Stimulated activated naive CD8-positive, alpha-beta T cell treated with anti-CD3 and anti-CD28 coated beads, Interleukin-15, amount 100 ng/mL, for 72 hours (primary cell): ENCODE results near the gene ABCA3.

ENCODE experiments used
- ATAC-seq: fragments of 150-1000 bp; cut with Tn5 transposase; 2 replicates; pipeline ENCODE4 v1.10.0; 2021; ENCODE audit warnings: mild to moderate bottlenecking, moderate library complexity
- DNase-seq, 2 donors: peaks; one replicate each; pipeline ENCODE4 v3.0.0; 2021 to 2022
- H3K27ac Mint-ChIP-seq, 2 donors: one replicate each; pipeline ENCODE4 v1.8.0; 2022; ENCODE audit warnings: mild to moderate bottlenecking in 2 of 2, mixed read lengths in 2 of 2, moderate library complexity in 2 of 2
- H3K27me3 Mint-ChIP-seq: one replicate; pipeline ENCODE4 v1.8.0; 2022; ENCODE audit warnings: mixed read lengths
- H3K4me1 Mint-ChIP-seq: one replicate; pipeline ENCODE4 v1.8.0; 2022; ENCODE audit warnings: mild to moderate bottlenecking, mixed read lengths
- H3K4me3 Mint-ChIP-seq, 2 donors: one replicate each; pipeline ENCODE4 v1.8.0; 2022; ENCODE audit warnings: mild to moderate bottlenecking in 2 of 2, mixed read lengths in 2 of 2, moderate library complexity in 1 of 2
- H3K9me3 Mint-ChIP-seq, 2 donors: one replicate each; pipeline ENCODE4 v1.8.0; 2022; ENCODE audit warnings: mixed read lengths in 2 of 2

ABCA3 gene

DNA sequence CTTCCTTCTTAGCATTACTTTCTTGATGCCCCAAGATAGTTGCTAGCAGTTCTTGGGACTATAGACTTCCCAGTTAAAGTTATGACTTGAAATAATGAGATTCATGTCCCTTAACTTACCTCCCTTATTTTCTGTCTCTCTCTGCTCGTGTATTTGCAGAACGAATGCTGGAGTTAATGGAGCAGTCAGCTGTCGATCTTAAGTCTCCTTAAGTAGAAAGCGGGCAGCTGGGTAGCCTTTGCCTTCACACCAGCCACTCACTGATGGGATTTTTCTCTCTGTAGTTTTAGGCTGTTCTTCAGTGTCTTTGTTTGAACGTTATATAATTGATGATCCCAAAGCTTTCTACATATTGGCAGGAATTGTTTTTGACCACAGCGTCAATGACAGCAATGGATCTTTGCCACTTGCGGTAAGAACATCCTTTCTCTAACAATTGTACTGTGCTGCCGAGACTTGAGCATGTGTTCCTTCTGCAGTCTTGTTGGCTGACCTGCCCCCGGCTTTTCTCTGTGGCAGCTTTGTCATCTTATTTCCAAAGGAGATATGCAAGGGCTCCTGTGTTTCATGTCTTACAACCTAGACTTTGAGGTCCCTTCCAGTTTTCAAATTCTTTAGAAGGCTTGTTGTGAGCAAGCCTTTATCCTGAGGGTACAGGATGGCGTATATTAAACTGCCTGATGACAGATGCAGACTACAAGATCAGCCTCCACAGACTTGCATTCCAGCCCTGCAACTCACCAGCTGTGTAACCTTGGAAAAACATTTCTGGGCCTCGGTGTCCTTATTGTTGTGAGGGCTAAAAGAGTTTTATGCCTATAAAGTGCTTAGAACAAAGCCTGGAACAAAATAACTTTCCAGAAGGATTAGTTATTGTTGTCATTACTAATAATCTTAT lies 25.1 kb upstream of the ABCA3 start:
- no peaks in the 10 kb centered on the region for H3K4me1 Mint-ChIP-seq
- H3K27ac Mint-ChIP-seq = no peak overlapping the region
- peaks cover 60% of the 10 kb centered on the region for H3K27me3 Mint-ChIP-seq
- no peaks in the 10 kb centered on the region for H3K9me3 Mint-ChIP-seq
- ATAC-seq = no peak
- no peak for DNase-seq
- no peak overlapping the region for H3K4me3 Mint-ChIP-seq

DNA sequence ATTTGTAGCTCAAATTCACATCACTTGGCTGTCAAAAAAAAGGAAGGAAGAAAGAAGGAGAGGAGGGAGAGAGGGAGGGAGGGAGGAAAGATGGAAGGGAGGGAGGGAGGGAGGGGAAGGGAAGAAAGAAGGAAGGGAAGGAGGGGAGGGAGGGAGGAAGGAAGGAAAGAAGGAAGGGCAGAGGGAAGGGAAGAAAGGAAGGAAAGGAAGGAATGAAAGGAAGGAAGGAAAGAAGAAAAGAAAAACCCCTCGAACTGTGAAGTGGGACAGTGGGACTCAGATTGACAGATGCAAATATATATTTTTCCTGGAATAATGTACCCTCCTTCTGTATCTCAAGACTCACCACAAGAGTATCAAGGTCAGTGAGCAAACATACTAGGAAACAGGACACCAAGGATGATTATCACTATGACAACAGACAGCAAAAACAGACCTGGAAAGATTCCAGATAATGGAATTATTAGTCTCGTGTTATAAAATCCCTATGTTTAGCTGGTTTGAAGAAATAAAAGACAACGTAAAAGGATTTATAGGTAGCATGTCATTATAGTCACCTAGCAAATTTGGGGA lies 24.2 kb upstream of the ABCA3 start:
- DNase-seq (no peak), ATAC-seq (no peak)
- Mint-ChIP-seq H3K4me1 (no peaks in the 10 kb centered on the region), H3K9me3 (no peaks in the 10 kb centered on the region), H3K27me3 (peaks cover 60% of the 10 kb centered on the region), H3K27ac (no peak overlapping the region), H3K4me3 (no peak overlapping the region)

DNA sequence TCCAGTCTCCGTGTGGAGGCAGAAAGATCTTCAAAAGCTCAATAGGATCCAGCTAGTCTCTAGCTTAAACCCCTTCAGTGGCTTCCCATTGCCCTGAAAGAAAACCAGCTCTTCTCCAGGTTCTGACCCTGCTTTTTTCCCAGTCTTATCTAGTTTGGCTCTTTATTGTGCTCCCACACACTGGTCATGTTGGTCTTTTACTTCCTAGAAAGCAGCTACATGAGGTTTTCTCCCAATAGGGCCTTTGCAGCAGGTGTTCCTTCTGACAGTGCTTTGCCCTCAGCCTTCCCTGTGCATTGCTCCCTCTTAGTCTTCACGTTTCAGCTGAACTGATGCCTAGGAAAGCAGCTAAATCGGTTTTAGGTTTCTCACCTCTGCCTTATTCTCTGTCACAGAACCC lies 21.7 kb upstream of the ABCA3 start:
- H3K4me1 Mint-ChIP-seq = no peaks in the 10 kb centered on the region
- peaks cover 65% of the 10 kb centered on the region for H3K27me3 Mint-ChIP-seq
- DNase-seq = no peak
- no peak overlapping the region for H3K4me3 Mint-ChIP-seq
- ATAC-seq = no peak
- H3K9me3 Mint-ChIP-seq = no peaks in the 10 kb centered on the region
- no peak overlapping the region for H3K27ac Mint-ChIP-seq

DNA sequence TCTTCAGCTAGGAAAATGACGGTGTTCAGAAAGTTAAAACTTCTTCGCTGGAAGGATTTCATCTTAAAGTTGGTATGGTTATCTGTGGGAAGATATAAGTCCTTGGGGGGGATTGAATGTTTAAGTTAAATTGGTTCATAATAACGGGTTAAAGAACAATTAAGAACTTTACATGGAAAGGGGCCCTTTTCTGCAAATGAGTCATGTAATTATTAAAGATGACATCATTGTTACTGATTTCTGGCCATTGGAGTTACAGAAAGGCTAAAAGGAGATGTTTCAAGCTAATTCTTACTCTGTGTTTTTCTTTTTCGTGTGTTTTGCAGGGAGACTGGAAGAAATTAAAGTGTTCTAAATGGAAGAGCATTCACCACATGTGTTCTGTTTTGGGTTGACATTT lies 20.6 kb upstream of the ABCA3 start:
- ATAC-seq (no peak), DNase-seq (no peak)
- Mint-ChIP-seq H3K4me3 (no peak overlapping the region), H3K9me3 (no peaks in the 10 kb centered on the region), H3K27me3 (peaks cover 58% of the 10 kb centered on the region), H3K27ac (no peak overlapping the region), H3K4me1 (no peaks in the 10 kb centered on the region)

DNA sequence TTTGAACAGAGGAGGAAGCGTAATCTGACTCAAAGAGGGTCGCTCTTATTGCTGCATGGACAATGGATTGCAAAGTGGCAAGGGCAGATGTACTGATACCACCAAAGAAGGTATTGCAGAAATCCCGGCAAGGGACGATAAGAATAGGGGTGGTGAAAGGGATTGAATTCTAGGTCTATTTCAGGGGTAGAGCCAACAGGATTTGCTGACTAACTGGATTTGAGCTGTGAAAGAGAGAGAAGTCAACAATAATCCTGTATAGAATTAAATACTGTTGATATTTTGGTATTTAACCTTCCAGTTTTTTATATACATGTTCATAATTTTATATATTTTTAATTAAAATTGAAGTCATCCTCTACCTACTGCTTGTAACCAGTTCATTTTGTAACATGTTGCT lies 19.4 kb upstream of the ABCA3 start:
- Mint-ChIP-seq H3K27ac (no peak overlapping the region), H3K4me3 (no peak overlapping the region), H3K4me1 (no peaks in the 10 kb centered on the region), H3K9me3 (no peaks in the 10 kb centered on the region), H3K27me3 (peaks cover 46% of the 10 kb centered on the region)
- DNase-seq = no peak
- ATAC-seq = no peak

DNA sequence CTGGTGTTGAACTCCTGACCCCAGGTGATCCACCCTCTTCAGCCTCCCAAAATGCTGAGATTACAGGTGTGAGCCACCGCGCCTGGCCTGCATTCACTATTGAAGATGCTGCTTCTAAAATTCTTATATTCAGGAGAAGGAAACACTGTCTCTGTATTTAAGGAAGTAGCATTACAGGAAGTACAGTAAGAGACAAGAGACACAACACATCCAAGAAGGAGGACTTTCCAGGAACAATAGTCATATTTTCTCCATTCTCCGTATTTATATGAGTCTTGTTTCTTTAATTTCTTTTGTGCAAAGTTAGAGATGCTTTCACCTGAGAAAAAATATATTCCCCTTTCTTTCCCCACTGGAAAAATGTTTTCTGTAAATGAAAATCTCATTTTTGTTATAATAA lies 18.3 kb upstream of the ABCA3 start:
- no peak overlapping the region for H3K27ac Mint-ChIP-seq
- ATAC-seq = no peak
- H3K27me3 Mint-ChIP-seq = peaks cover 36% of the 10 kb centered on the region

DNA sequence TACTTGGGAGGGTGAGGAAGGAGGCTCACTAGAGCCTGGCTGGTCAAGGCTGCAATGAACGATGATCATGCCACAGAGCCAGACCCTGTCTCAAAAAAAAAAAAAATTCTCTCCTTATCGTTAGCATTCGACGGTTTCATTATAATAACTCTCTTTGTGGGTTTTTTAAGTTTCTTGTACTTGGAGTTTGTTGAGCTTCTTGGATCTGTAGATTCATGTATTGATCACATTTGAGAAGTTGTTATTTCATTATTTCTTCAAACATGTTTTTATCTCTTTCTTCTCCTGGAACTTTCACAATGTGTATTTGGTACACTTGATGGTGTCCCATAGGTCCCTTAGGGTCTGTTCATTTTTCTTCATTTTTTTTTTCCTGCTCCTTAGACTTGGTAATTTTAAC lies 16.8 kb upstream of the ABCA3 start:
- Mint-ChIP-seq H3K4me1 (no peaks in the 10 kb centered on the region), H3K4me3 (no peak overlapping the region), H3K27me3 (peaks cover 44% of the 10 kb centered on the region), H3K9me3 (no peaks in the 10 kb centered on the region), H3K27ac (no peak overlapping the region)
- no peak for ATAC-seq
- no peak for DNase-seq

More for the DNA sequence above, 18.3 kb upstream of the ABCA3 start:
- Mint-ChIP-seq H3K4me3 (no peak overlapping the region), H3K9me3 (no peaks in the 10 kb centered on the region), H3K4me1 (no peaks in the 10 kb centered on the region)
- no peak for DNase-seq

DNA sequence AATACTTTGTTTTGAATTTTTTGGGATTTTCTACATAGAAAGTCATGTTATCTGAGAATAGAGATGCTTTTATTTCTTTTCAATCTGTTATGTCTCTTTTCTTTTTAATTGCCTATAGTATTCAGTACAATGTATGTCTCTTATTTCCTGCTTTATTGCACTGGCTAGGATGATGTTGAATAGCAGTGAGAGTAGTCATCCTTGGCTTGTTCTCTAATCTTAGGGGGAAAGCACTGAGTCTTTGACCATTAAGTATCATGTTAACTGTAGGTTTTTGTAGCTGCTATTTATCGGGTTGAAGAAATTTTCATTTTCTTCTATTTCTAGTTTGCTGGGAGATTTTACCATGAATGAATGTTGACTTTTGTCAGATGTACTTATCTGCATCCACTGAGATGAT lies 10.0 kb upstream of the ABCA3 start:
- ATAC-seq (no peak), DNase-seq (no peak)
- H3K4me1 Mint-ChIP-seq = no peaks in the 10 kb centered on the region
- H3K27ac Mint-ChIP-seq = no peak overlapping the region
- H3K4me3 Mint-ChIP-seq = no peak overlapping the region
- H3K9me3 Mint-ChIP-seq = no peaks in the 10 kb centered on the region
- H3K27me3 Mint-ChIP-seq = peaks cover 19% of the 10 kb centered on the region

DNA sequence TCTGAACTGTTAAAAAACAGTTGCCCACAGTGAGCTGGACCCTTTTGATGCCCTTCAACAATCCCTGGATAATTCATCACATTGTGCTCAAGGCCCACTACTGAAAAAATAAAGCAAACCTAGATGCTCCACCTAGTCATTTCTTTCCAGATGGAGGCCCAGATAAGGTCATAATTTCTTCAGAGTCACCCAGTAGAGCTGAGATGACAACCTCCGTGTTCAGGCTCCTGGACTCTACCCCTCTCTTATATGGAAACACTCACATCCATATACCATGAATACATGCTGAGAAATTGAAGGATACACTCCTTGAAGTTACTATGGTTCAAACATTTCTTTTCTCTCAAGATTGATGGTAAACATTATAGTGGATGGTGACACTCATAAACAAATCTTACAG lies 2.7 kb upstream of the ABCA3 start:
- Mint-ChIP-seq H3K27me3 (peaks cover 32% of the 10 kb centered on the region), H3K9me3 (no peaks in the 10 kb centered on the region), H3K4me1 (peaks cover 23% of the 10 kb centered on the region), H3K4me3 (no peak overlapping the region), H3K27ac (peak overlapping the region in 1 of 2 donors; percentile 77)
- ATAC-seq = no peak
- no peak for DNase-seq

DNA sequence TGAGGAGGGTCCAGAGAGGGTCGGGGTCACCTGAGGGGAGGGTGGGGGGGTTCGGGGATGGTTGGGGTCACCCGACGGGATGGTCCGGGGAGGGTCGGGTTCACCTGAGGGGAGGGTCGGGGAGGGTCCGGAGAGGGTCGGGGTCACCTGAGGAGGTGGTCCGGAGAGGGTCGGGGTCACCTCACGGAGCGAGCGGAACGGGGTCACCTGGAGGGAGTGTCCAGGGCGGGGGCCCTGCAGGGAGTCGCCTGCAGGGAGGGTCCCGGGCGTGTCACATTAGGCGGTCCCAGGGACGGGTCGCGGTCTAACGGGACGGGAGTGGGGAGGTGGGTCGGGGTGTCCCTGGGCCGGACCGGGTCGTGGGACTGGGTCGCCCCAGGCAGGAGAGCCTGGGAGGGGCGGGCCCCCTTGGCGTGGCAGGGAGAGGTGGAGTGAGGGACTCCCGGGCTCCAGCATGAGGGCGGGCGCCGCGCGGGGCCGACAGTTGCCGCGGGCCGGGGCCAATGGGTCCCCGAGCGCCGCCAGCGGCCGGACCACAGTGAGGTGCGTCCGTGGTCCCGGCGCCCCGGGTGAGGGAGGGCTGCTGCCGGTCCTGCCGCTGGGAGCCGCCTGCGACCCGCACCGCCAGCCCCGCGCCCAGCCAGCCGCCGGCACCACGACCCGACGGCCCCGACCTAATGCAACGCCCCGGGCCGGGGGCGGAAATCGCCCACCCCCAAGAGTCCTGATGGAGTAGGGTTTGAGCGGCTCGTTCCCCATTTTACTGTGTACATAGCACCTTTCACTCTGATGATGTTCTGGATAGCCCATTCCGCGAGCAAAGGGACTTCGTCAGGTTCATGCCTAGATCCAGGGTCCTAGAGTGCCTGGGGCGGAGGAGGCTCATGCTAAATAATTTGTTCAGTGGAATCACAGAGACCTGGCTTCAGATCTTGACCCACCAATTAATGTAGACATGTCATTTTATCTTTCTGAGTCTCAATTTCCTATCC lies 1.2 kb upstream of the ABCA3 start:
- peaks cover 32% of the 10 kb centered on the region for H3K27me3 Mint-ChIP-seq
- H3K4me3 Mint-ChIP-seq = peak overlapping the region in 1 of 2 donors; percentile 51
- H3K4me1 Mint-ChIP-seq = peaks cover 28% of the 10 kb centered on the region
- peak in 1 of 2 donors; percentile 8 for DNase-seq
- ATAC-seq = peak; percentile 4
- no peaks in the 10 kb centered on the region for H3K9me3 Mint-ChIP-seq
- H3K27ac Mint-ChIP-seq = no peak overlapping the region

DNA sequence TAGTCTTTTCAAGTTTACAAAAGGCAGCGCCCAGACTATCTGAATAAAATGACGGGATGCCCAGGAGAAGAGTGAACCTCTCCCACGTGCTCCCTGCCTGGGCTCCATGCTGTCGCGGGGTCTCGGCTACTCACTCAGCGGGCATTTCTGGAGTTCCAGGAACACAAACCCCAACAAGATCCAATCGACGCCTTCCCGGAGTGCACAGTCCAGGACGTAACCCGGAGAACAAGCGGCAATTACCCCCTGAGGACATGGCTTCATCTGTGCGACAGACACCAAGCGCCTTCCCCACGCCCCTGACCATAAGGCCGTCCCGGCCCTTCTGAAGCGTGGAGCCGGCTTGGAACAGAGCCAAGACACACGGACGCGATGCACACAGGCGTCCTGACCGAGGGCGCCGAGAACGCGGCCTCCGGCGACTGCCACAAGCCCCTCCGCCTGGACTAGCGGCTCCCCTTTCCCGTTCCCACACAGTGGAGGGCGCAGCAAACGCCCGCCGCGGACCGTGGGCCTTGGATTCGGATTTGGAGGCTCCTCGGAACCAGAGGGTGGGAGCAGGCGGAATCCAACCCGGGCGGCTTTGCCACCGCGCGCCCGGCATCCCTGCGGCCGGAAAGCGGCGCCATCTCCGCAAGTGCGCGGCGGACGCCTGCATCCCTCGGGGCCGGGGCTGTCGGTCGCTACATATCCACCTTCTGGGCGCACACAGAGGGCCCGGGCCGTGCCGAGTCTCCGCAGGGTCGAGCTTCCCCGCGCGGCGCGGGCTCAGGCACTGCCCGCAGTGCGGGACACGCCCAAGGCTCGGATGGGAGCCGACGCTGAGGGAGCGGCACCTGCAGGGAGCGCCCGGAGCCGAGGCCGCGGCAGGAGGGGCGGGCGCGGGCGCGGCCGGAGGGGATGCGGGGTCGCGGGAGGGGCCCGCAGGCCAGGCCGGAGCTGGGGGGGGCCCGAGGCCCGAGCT lies 725 bp downstream of the ABCA3 start:
- peaks cover 32% of the 10 kb centered on the region for H3K27me3 Mint-ChIP-seq
- H3K27ac Mint-ChIP-seq = peak overlapping the region; percentile 3 to 59
- ATAC-seq (peak; percentile 64), DNase-seq (peak; percentile 55 to 61)
- H3K4me1 Mint-ChIP-seq = peaks cover 34% of the 10 kb centered on the region
- peak overlapping the region; percentile 83 to 85 for H3K4me3 Mint-ChIP-seq
- no peaks in the 10 kb centered on the region for H3K9me3 Mint-ChIP-seq

DNA sequence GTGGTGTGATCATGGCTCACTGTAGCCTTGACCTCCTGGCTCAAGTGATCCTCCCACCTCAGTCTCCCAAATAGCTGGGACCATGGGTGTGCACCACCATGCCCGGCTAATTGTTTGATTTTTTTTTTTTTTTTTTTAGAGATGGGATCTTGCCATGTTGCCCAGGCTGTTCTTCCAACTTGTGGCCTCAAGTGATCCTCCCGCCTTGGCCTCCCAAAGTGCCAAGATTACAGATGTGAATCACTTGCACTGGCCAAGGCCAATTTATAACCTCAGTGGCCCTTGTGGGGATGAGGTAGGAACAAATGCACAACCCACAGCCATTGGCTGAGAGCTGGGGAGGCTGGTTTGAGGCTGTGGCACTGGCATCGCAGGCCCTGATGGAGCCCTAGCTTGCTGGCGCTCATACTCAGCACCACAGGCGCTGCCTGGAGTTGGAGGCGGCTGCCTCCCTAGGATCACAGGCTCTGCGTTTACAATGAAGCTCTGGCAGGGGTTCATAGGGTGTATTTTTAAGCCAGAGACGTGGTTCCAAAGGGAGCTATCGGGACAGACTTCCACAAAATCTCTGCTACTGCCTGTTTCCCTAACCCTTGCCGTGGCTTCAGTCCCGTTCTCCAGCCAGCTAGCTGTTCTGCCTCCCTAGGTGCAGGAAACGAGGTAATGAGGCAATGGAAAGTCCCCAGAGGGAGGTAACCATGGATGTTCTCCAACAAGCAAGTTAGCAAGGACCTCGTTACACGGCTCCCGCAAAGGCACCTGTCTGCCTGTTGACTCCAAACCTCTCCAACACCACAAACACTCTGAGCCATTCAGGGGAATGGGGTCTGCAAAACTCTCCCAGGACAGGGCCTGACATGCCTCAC lies 2.9 kb downstream of the ABCA3 start:
- ATAC-seq (no peak), DNase-seq (no peak)
- peaks cover 34% of the 10 kb centered on the region for H3K4me1 Mint-ChIP-seq
- H3K4me3 Mint-ChIP-seq = peak overlapping the region in 1 of 2 donors; percentile 26
- H3K9me3 Mint-ChIP-seq = no peaks in the 10 kb centered on the region
- H3K27ac Mint-ChIP-seq = no peak overlapping the region
- H3K27me3 Mint-ChIP-seq = peaks cover 20% of the 10 kb centered on the region

DNA sequence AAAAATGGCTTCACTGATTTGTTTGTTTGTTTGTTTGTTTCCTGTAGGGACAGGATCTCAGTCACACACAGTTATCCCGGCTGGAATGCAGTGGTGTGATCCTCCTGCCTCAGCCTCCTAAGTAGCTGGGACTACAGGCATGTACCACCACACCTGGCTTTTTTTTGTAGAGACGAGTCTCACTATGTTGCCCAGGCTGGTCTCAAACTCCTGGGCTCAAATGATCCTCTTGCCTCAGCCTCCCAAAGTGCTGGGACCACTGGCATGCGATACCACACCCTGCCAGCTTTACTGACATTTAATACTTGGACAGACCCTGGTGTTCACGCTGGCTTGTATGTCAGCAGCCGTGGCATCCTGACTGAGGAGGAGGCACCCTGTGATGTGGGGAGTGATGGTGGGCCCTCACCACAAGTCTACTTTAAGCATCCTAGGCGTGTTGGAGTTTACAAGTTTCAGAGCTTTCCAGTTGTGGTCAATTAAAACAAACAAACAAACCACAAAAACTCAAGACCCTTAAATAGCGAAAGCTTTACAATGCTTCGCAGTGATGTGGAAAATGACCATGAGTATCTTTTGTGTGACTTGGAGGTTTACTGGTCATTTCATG lies 5.1 kb downstream of the ABCA3 start:
- Mint-ChIP-seq H3K9me3 (no peaks in the 10 kb centered on the region), H3K4me1 (peaks cover 28% of the 10 kb centered on the region), H3K4me3 (no peak overlapping the region), H3K27ac (no peak overlapping the region), H3K27me3 (peaks cover 17% of the 10 kb centered on the region)
- ATAC-seq (no peak), DNase-seq (no peak)
